Left lung (tissue), 10 donors: ENCODE measurements around the gene RASA2. TPM values are rescaled to one million over a fixed set of nuclear protein-coding genes. Genes with fewer than 3 reads are reported as not detected.

Experiments
- ATAC-seq: fragments of 200-7000 bp; cut with Tn5 transposase; one replicate; pipeline ENCODE4 v1.9.1; 2020; ENCODE audit warnings: moderate library complexity
- DNase-seq, 4 donors: peaks; one replicate each; pipeline ENCODE4 v3.0.0-alpha.2; 2013 to 2020
- H3K27ac ChIP-seq, 2 donors: fragments of 200-600 bp; sonication (generic) in 1 of 2; one replicate each; pipeline versions ENCODE4 v1.5.0 to v1.8.0; 2020 to 2021
- H3K27me3 ChIP-seq, 2 donors: fragments of 200-600 bp; sonication (generic) in 1 of 2; one replicate each; pipeline versions ENCODE4 v1.5.0 to v1.8.0; 2020 to 2021
- H3K36me3 ChIP-seq, 2 donors: fragments of 200-600 bp; sonication (generic) in 1 of 2; one replicate each; pipeline versions ENCODE4 v1.5.0 to v1.8.0; 2020 to 2021
- H3K4me1 ChIP-seq, 2 donors: fragments of 200-600 bp; one replicate each; pipeline ENCODE4 v1.8.0; 2021
- H3K4me3 ChIP-seq, 2 donors: fragments of 200-600 bp; sonication (generic) in 1 of 2; one replicate each; pipeline versions ENCODE4 v1.5.0 to v1.8.0; 2020 to 2021; ENCODE audit warnings: mild to moderate bottlenecking in 1 of 2
- H3K9me3 ChIP-seq, 2 donors: fragments of 200-600 bp; sonication (generic) in 1 of 2; one replicate each; pipeline versions ENCODE4 v1.5.0 to v1.8.0; 2020 to 2021
- CTCF ChIP-seq, 2 donors: fragments of 200-600 bp; sonication (generic) in 1 of 2; IDR thresholded peaks; one replicate each; pipeline versions ENCODE4 v1.5.0 to v1.8.0; 2021; ENCODE audit warnings: antibody characterized with exemption in 2 of 2
- intact Hi-C, 2 donors: fragments of 100-400 bp; cut with DNase I; formaldehyde crosslinking; loops; one replicate each; pipeline versions ENCODE4 v1.11.2 to v1.14.2; 2022
- polyA plus RNA-seq, 6 donors: library from polyadenylated mRNA; unstranded; fragments of 120-200 nt; gene quantifications; one replicate each; pipeline ENCODE4 v1.2.1, GENCODE V29; 2013; ENCODE audit not compliant: insufficient read length in 6 of 6
- total RNA-seq, 2 donors: library from RNA; stranded (reverse); fragmentation: NEBNext Ultra II Directional; extraction: Animal tissue kit (Norgen Biotek cat#: 25700); gene quantifications; one replicate each; pipeline ENCODE4 v1.2.1, GENCODE V29; 2021
- donor health status: DM: no; HTN: yes; CAD: no.
- donor health status: DM: no; HTN: no; CAD: no.

The RASA2 gene
- total and polyA plus RNA-seq, 8 donors: 17.2 to 29.3 (median 25.2) TPM

GRCh38 chr3:141650783-141651182, 164.0 kb downstream of the RASA2 start:
- DNase-seq (no peak), ATAC-seq (no peak)
- Histone ChIP-seq H3K36me3 (no peaks in the 10 kb centered on the region), H3K9me3 (no peaks in the 10 kb centered on the region), H3K27ac (no peak overlapping the region), H3K4me3 (no peak overlapping the region), H3K4me1 (no peaks in the 10 kb centered on the region), H3K27me3 (no peaks in the 10 kb centered on the region)
- no peak for TF ChIP-seq CTCF (IDR thresholded peaks at IDR 0.05)
- intact Hi-C loops: no loop called here

GRCh38 chr3:141651409-141651808, 164.6 kb downstream of the RASA2 start:
- Histone ChIP-seq H3K4me3 (no peak overlapping the region), H3K36me3 (no peaks in the 10 kb centered on the region), H3K27me3 (no peaks in the 10 kb centered on the region), H3K4me1 (no peaks in the 10 kb centered on the region), H3K27ac (no peak overlapping the region), H3K9me3 (no peaks in the 10 kb centered on the region)
- no peak for DNase-seq
- no peak for ATAC-seq
- no peak for TF ChIP-seq CTCF (IDR thresholded peaks at IDR 0.05)
- intact Hi-C loops: no loop called here

GRCh38 chr3:141652349-141652748, 165.5 kb downstream of the RASA2 start:
- no peak overlapping the region for H3K27ac ChIP-seq
- H3K4me1 ChIP-seq: no peaks in the 10 kb centered on the region
- DNase-seq (no peak), ATAC-seq (no peak)
- no peak overlapping the region for H3K4me3 ChIP-seq
- H3K9me3 ChIP-seq: peaks cover 0 to 3% of the 10 kb centered on the region in 2 donors
- TF ChIP-seq CTCF (IDR thresholded peaks at IDR 0.05): no peak
- H3K36me3 ChIP-seq: no peaks in the 10 kb centered on the region
- intact Hi-C loops: no loop called here
- H3K27me3 ChIP-seq: no peaks in the 10 kb centered on the region

GRCh38 chr3:141653847-141654246, 167.0 kb downstream of the RASA2 start:
- Histone ChIP-seq H3K4me3 (no peak overlapping the region), H3K4me1 (no peaks in the 10 kb centered on the region), H3K27ac (no peak overlapping the region), H3K9me3 (peaks cover 0 to 3% of the 10 kb centered on the region in 2 donors), H3K27me3 (peaks cover 0 to 9% of the 10 kb centered on the region in 2 donors), H3K36me3 (no peaks in the 10 kb centered on the region)
- intact Hi-C loops: no loop called here
- TF ChIP-seq CTCF (IDR thresholded peaks at IDR 0.05): no peak
- ATAC-seq (no peak), DNase-seq (no peak)

GRCh38 chr3:141655801-141656200, 169.0 kb downstream of the RASA2 start:
- no peak for ATAC-seq
- peaks cover 0 to 29% of the 10 kb centered on the region in 2 donors for H3K27me3 ChIP-seq
- H3K9me3 ChIP-seq: peaks cover 0 to 3% of the 10 kb centered on the region in 2 donors
- H3K27ac ChIP-seq: no peak overlapping the region
- no peak overlapping the region for H3K4me3 ChIP-seq
- intact Hi-C loops: no loop called here
- H3K4me1 ChIP-seq: peaks cover 3 to 15% of the 10 kb centered on the region in 2 donors
- H3K36me3 ChIP-seq: no peaks in the 10 kb centered on the region
- TF ChIP-seq CTCF (IDR thresholded peaks at IDR 0.05): no peak
- no peak for DNase-seq
